GM12873 (cell line): ENCODE results near the gene ASTN2.

ENCODE experiments used
- TF ChIP-seq, protein P1 (sequence below): IDR thresholded peaks from 2 replicates; pipeline ENCODE4 v1.5.1; 2012; ENCODE audit warnings: low read depth, mild to moderate bottlenecking, moderate library complexity, low read length, control low read depth; ENCODE audit not compliant: insufficient read depth; ENCODE audit errors: missing control alignments

The ASTN2 gene

DNA sequence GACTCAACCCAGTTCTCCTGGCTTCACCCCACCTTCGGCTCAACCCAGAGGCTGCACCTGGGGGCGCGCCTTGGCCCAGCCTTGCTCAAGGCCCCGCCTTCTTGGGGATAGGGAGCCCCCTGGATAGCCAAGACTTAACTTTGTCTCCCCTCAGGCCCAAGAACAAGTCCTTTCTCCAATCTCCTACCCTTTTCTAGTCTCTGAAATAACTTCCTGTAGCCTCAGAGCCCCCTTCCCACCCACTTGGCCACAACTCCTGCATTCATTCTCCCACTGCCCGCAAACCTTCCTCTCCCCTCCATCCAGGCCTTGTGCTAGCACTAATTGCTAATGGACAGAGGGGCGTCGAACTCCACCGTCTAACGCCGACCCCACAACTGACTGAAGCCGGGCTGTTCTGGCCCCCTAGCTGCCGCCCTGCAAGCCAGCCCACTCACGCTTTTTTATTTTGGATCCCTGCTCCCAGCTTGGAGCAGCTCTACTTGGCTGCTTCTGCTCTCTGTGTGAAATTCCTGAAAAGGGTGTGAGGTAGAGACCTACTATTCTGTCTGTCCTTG, 579 bp upstream of the ASTN2 start:
- TF ChIP-seq, protein P1, sequence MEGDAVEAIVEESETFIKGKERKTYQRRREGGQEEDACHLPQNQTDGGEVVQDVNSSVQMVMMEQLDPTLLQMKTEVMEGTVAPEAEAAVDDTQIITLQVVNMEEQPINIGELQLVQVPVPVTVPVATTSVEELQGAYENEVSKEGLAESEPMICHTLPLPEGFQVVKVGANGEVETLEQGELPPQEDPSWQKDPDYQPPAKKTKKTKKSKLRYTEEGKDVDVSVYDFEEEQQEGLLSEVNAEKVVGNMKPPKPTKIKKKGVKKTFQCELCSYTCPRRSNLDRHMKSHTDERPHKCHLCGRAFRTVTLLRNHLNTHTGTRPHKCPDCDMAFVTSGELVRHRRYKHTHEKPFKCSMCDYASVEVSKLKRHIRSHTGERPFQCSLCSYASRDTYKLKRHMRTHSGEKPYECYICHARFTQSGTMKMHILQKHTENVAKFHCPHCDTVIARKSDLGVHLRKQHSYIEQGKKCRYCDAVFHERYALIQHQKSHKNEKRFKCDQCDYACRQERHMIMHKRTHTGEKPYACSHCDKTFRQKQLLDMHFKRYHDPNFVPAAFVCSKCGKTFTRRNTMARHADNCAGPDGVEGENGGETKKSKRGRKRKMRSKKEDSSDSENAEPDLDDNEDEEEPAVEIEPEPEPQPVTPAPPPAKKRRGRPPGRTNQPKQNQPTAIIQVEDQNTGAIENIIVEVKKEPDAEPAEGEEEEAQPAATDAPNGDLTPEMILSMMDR: no peak

- TF ChIP-seq, protein P1: no peak
These were observed 494 bp downstream of the ASTN2 start for GRCh38 chr9:117414220-117414905.

DNA sequence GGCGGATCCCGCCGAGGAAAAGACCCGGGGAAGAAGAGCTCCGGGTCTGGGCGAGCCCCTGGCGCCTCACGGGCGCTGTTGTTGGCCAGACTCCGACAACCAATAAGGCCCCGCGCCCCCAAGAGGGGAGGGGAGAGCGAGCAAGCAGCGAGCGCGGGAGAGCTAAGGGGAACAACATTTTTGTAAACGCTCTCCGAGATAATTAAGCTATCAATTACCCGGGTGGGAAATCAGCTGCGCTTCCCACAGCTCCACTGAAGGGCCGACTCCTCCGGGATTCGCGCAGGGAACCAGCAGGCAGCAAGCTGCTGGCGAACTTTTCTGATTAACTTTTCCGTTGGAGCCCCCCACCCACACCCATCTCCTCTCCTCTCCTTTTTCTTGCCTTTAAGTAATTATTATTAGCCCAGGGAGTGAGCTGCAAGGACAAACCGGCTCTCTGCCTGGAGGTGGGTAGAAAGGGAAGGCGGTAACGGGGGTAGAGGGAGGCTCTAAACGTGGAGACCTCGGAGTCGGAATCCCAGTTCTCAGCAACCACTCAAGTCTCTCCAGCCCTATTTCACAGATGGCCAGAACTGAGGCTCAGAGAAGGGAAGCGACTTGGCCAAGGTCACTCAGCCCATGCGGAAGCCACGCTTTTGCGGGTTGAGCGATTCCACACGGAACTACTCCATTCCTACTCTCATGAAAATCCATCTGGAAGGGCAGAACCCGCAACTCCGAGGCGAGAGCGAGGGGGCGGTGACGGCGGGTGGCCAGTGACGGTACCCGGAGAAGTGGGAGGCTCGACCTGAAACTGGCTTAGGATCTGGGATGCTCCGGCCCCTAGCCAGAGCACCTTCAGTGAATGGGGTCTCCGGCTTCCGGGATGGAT, 1.3 kb downstream of the ASTN2 start:
- TF ChIP-seq, protein P1: no peak

DNA sequence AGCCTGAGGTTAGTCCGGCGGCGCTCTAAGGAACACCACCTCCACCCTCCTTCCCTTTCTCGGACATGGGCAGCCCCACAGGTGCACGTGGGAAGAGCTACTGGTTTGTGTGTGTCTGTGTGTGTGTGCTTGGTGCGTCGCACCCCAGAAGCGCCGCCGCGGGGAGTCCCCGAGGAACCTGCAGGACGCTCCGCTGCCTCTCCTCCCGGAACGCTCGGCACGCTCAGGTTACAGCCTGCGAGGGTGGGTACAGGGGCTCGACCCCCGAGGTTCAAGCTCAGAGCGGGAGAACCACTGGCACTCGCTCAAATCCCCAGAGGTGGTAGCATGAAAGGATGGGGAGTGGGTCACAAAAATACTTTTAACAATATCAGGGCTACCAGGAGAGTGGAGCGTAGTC, 2.0 kb downstream of the ASTN2 start:
- TF ChIP-seq, protein P1: no peak

- TF ChIP-seq, protein P1: no peak
These were observed 2.7 kb downstream of the ASTN2 start for GRCh38 chr9:117412006-117412715.

GRCh38 chr9:117411547-117411946, 3.3 kb downstream of the ASTN2 start:
- TF ChIP-seq, protein P1: peak; percentile 73

DNA sequence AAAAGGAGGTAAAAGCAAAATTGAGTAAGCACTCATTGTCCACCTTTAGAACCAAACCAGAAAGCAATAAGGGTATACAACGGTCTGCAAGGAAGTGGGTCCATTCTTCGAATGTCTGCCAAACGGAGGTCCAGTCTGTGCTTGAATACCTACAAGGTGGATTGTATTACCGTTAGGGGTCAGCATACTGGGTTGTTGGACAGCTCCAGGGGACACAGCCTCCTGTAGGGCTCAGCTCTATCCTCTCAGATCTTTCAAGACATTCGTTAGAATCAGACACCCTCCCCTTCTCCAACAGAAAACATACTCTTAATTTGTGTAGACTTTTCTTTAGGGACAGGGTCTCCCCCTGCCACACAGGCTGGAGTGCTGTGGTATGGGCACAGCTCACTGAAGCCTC, 5.5 kb downstream of the ASTN2 start:
- TF ChIP-seq, protein P1: no peak
